ENCODE results near the gene HAPLN1.
"Not testable (repeated sequence)": the region's sequence is repeated elsewhere in the genome, so short reads cannot be mapped to it uniquely, and the experiment has no call there.

The HAPLN1 gene

DNA sequence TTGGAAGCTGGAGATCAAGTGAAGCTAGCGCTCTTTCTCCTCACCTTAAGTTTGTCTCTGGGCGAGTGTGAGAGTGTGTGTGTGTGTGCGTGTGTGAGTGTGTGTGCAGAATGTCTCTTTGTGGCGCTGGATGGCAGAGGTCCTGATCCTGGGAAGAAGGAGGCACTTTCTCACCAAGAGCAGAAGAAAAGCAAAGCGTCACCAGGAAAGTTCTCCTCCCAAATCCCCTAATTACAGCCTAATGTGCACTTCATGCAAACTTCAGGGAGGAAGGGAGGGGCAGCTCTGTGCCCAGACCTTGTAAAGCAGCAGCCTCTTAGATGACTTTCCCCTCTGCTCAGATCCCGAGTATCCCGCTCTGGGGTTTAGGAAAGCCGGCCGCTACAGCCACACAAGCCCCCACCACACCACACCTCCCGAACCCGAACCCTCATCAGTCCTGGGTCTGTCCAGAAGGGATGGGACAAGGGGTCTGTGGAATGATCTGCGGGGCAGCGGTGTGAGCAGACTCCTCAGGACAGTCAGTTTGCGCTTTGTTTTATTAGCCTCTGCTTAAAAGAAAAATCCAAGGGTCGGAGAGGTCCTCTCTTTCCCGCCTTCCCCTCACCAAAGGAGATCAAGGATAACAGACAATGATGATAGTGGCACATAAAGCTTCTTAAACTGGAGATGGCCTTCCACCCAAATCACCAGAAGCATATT is at the start of gene HAPLN1:
Gene HAPLN1, minus strand, starts transcription at position 20 of the 702 bp plus-strand sequence. CDS start 47,332 bp downstream, outside the sequence.
- H3K4me3 Mint-ChIP-seq = no peak within 1 kb of the TSS
- peaks cover 12% of the 10 kb centered on the region for H3K4me1 Mint-ChIP-seq (ENCODE audit: low read depth)
- H3K27ac Mint-ChIP-seq = no peak within 1 kb of the TSS
- no peaks in the 10 kb centered on the region for H3K36me3 Mint-ChIP-seq (ENCODE audit: low read depth)
- intact Hi-C loops (cut with micrococcal nuclease) = no loop called here
- peaks cover 54% of the 10 kb centered on the region for H3K27me3 Mint-ChIP-seq
- H3K9me3 Mint-ChIP-seq = no peaks in the 10 kb centered on the region

DNA sequence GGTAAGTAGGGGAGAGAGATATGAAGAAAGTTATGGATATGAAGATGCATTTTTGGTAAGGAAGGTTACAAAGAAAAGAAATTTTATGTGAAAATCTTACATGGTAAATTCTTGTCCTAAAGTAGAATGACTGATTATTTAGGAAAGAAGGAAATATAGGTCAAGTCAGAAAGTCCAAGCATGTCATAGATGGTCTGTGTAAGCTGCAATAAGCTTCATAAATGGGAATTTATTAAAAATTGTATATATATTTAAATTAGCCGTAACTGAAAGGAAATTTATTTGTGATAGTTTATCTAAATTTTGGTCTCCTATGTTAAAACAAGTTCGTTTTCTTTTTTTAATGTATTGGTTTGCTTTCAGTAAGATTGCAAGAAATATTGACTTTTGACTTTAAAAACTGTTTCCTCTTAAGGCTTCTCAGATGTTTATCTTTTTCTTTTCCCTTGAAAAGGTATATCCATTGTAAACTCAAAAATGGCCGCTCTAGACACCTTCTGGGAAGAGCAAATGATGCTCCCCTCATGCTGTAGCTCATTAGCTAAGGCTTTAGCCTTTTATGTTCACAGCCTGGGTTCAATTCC is 46.8 kb upstream of the HAPLN1 start:
- Mint-ChIP-seq H3K36me3 (ENCODE audit: low read depth) (no peaks in the 10 kb centered on the region), H3K4me1 (ENCODE audit: low read depth) (no peaks in the 10 kb centered on the region), H3K27ac (no peak overlapping the region), H3K4me3 (no peak overlapping the region), H3K27me3 (no peaks in the 10 kb centered on the region), H3K9me3 (peaks cover 29% of the 10 kb centered on the region)
- intact Hi-C loops (cut with micrococcal nuclease) = no loop called here

DNA sequence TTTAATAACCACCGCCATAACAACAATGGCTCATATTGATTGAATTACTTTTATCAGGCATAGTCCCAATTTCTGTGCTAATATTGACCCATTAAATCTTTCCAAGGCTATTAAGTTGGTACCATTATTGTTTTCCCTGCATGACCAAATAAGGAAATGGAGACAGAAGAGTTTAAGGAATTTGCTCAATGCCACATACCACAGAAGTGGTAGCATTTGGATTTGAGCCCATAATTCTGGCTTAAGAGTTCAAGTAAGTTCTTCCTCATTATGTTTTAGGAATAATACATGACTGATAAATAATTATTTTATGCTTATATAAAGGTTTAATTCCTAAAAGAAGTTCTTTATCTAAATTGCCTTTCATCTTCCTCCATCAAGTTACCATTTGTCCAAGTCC is 43.4 kb upstream of the HAPLN1 start:
- H3K36me3 Mint-ChIP-seq (ENCODE audit: low read depth) = no peaks in the 10 kb centered on the region
- peaks cover 29% of the 10 kb centered on the region for H3K9me3 Mint-ChIP-seq
- intact Hi-C loops (cut with micrococcal nuclease) = no loop called here
- no peak overlapping the region for H3K4me3 Mint-ChIP-seq
- H3K27me3 Mint-ChIP-seq = no peaks in the 10 kb centered on the region
- no peak overlapping the region for H3K27ac Mint-ChIP-seq
- no peaks in the 10 kb centered on the region for H3K4me1 Mint-ChIP-seq (ENCODE audit: low read depth)

DNA sequence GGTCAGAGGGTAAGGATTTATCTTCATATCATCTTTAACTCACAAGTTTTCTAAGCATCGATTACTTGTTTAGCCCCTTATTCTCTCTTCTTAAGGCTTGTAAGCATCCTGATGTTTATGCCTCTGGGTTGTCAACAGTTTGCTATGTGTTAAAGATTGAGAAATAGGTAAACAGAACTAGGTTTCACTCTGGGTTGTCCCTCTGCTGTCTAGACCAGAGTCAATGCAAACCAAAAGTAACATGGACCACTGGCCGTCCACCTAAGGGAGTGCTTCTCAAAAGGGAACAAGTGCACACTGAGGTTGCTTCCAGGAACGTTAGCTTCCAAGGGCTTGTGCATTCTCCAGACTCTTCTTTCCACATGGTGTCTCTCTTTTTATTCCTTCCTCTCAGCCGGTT is 39.9 kb upstream of the HAPLN1 start:
- Mint-ChIP-seq H3K4me3 (no peak overlapping the region), H3K9me3 (peaks cover under 1% of the 10 kb centered on the region), H3K27ac (no peak overlapping the region), H3K27me3 (no peaks in the 10 kb centered on the region), H3K36me3 (ENCODE audit: low read depth) (no peaks in the 10 kb centered on the region), H3K4me1 (ENCODE audit: low read depth) (no peaks in the 10 kb centered on the region)
- intact Hi-C loops (cut with micrococcal nuclease) = no loop called here

DNA sequence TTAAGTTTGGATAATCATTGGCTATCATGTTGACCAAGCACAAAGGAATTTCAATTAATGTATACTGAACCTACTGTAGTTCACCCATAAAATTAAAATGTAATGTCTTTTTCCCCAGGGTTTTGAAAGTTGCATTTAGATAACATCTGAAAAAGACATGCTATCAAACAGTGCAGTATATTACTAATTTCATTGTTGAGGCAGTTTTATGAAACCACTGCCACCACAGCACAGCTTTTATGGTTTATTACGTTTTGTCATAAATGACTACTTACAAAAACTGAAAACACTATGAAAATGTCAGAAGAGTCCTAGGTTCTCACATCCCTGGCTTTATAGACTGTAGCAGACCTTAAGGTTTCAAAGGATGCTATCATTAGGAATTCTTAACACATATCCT is 32.0 kb upstream of the HAPLN1 start:
- Mint-ChIP-seq H3K4me3 (no peak overlapping the region), H3K36me3 (ENCODE audit: low read depth) (no peaks in the 10 kb centered on the region), H3K27ac (no peak overlapping the region), H3K9me3 (peaks cover 14% of the 10 kb centered on the region), H3K27me3 (no peaks in the 10 kb centered on the region), H3K4me1 (ENCODE audit: low read depth) (peaks cover 19% of the 10 kb centered on the region)
- intact Hi-C loops (cut with micrococcal nuclease) = no loop called here

DNA sequence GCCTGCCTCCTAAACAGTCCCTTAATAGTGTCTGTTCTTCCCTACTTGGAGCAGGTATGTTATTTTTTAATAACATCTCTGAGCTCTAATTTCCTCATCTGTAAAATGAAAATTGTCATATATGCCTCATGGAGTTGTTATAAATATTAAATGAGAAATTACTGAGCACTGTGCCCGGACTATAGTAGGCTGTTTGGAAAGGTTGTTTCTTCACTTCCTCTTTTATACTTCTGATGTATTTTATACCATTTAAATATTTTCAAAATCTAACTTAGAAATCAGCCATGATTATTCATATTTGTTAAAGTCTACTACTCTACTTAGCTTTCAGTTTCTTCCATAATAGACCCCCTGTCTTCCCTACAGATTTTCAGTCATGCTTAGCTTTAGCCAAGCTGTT is 30.5 kb upstream of the HAPLN1 start:
- intact Hi-C loops (cut with micrococcal nuclease) = no loop called here
- no peaks in the 10 kb centered on the region for H3K36me3 Mint-ChIP-seq (ENCODE audit: low read depth)
- no peak overlapping the region for H3K27ac Mint-ChIP-seq
- H3K9me3 Mint-ChIP-seq = peaks cover 28% of the 10 kb centered on the region
- no peaks in the 10 kb centered on the region for H3K27me3 Mint-ChIP-seq
- peaks cover 19% of the 10 kb centered on the region for H3K4me1 Mint-ChIP-seq (ENCODE audit: low read depth)
- no peak overlapping the region for H3K4me3 Mint-ChIP-seq

DNA sequence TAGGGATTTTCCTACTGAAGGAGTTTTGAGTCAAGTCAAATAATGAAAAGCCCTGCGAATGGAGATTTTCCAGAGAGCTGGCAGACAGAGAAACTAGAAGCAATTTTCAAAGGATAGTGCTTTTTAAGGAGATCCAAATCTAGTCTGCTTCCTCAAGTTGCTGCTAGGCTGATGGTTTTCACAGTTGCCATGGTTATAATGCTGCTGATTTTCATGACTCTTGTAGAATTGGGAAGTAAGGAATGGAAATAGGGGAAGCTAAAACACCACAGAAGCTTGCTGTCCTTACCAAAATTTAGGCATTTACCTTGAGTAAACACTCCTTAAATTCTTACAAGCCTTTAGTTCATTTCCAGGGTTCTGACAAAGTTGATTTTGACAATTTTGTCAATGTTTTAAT is 30.1 kb upstream of the HAPLN1 start:
- Mint-ChIP-seq H3K27me3 (no peaks in the 10 kb centered on the region), H3K9me3 (peaks cover 29% of the 10 kb centered on the region), H3K27ac (no peak overlapping the region), H3K4me1 (ENCODE audit: low read depth) (peaks cover 19% of the 10 kb centered on the region), H3K4me3 (no peak overlapping the region), H3K36me3 (ENCODE audit: low read depth) (no peaks in the 10 kb centered on the region)
- intact Hi-C loops (cut with micrococcal nuclease) = no loop called here

DNA sequence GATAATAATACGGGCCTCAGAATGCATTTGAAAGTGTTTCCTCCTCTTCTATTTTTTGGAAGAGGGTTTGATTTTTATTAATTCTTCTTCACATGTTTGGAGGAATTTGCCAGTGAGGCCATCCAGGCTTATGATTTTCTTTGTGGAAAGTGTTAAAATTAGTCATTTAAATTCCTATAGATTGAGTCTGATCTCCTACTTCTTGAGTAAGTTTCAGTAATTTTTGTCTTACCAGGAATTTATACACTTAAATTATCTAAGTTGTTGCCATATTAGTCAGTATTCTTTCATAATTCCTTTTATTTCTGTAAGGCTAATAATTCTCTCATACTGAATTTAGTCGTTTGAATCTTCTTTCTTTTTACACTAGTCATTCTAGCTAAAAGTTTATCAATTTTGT is 25.2 kb upstream of the HAPLN1 start:
- H3K27ac Mint-ChIP-seq = no peak overlapping the region
- peaks cover 29% of the 10 kb centered on the region for H3K9me3 Mint-ChIP-seq
- no peaks in the 10 kb centered on the region for H3K36me3 Mint-ChIP-seq (ENCODE audit: low read depth)
- peaks cover 17% of the 10 kb centered on the region for H3K4me1 Mint-ChIP-seq (ENCODE audit: low read depth)
- H3K27me3 Mint-ChIP-seq = no peaks in the 10 kb centered on the region
- H3K4me3 Mint-ChIP-seq = no peak overlapping the region
- intact Hi-C loops (cut with micrococcal nuclease) = no loop called here

DNA sequence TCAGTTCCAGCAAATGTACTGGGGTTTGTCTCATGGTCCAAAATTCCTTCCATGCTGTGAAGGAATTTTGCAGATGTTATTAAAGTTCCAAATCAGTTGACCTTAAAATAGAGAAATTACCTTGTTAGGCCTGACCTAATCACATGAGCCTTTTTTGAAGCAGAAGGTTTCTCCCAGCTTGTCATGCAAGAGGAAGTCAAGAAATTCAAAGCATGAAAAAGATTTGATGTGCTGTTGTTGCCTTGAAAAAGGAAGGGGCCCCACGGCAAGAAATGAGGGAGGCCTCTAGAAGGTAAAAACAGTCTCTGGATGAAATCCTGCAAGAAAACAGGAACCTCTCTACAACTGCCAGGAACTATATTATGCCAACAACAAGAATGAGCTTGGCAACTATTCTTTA is 24.2 kb upstream of the HAPLN1 start:
- intact Hi-C loops (cut with micrococcal nuclease) = no loop called here
- Mint-ChIP-seq H3K27ac (no peak overlapping the region), H3K4me1 (ENCODE audit: low read depth) (peaks cover 10% of the 10 kb centered on the region), H3K27me3 (no peaks in the 10 kb centered on the region), H3K9me3 (peaks cover 26% of the 10 kb centered on the region), H3K36me3 (ENCODE audit: low read depth) (no peaks in the 10 kb centered on the region), H3K4me3 (no peak overlapping the region)

DNA sequence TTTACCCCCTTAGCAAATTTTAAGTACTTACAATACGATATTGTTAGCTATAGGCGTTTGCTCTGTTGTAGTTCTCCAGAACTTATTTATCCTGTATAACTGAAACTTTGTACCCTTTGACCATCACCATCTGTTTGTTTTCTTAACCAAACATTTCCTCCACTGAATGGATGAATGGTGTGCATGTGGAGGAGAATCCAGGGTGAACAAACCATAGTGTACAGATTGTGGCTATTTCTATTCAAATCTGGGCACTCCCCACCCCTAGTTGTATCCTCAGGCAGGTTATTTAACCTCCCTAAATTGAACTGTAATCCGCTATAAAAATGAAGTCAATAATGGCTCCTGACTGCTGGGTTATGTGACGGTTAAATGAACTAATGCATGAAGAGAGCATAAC is 21.4 kb upstream of the HAPLN1 start:
- peaks cover 11% of the 10 kb centered on the region for H3K9me3 Mint-ChIP-seq
- H3K27ac Mint-ChIP-seq = no peak overlapping the region

DNA sequence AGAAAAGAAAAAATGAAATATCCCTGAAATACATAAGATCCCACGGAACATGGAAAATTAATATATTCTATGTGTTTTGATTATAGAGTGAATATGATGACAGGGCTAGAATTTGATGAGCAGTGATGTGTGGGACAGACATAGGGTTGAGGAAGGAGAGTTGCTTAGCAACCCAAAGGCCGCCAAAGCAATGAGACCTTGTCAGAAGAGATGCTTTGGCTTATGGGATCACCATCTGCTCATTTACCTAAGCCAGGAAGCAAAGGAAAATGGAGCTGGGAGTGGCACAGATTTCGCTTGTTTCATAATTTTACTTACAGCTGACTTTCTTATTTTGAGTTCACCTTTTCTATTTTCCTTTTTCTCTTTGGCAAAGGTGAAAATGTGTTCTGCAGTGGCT is 20.9 kb upstream of the HAPLN1 start:
- no peaks in the 10 kb centered on the region for H3K36me3 Mint-ChIP-seq (ENCODE audit: low read depth)
- H3K4me1 Mint-ChIP-seq (ENCODE audit: low read depth) = peaks cover 7% of the 10 kb centered on the region
- peaks cover 5% of the 10 kb centered on the region for H3K9me3 Mint-ChIP-seq
- no peaks in the 10 kb centered on the region for H3K27me3 Mint-ChIP-seq
- H3K4me3 Mint-ChIP-seq = no peak overlapping the region
- no peak overlapping the region for H3K27ac Mint-ChIP-seq
- intact Hi-C loops (cut with micrococcal nuclease) = no loop called here

More for the DNA sequence above, 21.4 kb upstream of the HAPLN1 start:
- Mint-ChIP-seq H3K27me3 (no peaks in the 10 kb centered on the region), H3K4me1 (ENCODE audit: low read depth) (peaks cover 7% of the 10 kb centered on the region), H3K4me3 (no peak overlapping the region), H3K36me3 (ENCODE audit: low read depth) (no peaks in the 10 kb centered on the region)
- intact Hi-C loops (cut with micrococcal nuclease) = no loop called here

DNA sequence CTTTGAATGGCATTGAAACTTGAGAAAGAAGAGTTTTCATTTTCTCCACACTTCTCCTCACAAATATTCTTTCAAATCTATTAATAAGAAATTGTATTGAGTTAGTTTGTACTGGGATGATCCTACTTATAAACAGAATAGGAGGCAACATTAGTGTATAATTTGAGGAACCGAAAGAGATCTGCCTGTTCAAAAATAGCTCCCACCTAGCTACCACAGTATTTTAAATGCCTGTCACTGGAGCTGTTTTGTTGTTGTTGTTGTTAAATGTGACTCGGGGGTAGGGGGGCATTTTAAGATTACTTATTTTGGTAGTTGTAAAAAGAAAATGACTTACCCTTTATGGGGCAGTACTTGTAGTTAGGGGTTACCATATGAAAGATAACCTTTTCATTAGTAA is 20.1 kb upstream of the HAPLN1 start:
- Mint-ChIP-seq H3K4me3 (no peak overlapping the region), H3K9me3 (no peaks in the 10 kb centered on the region), H3K27ac (no peak overlapping the region), H3K27me3 (no peaks in the 10 kb centered on the region), H3K4me1 (ENCODE audit: low read depth) (peaks cover 7% of the 10 kb centered on the region), H3K36me3 (ENCODE audit: low read depth) (no peaks in the 10 kb centered on the region)
- intact Hi-C loops (cut with micrococcal nuclease) = no loop called here

DNA sequence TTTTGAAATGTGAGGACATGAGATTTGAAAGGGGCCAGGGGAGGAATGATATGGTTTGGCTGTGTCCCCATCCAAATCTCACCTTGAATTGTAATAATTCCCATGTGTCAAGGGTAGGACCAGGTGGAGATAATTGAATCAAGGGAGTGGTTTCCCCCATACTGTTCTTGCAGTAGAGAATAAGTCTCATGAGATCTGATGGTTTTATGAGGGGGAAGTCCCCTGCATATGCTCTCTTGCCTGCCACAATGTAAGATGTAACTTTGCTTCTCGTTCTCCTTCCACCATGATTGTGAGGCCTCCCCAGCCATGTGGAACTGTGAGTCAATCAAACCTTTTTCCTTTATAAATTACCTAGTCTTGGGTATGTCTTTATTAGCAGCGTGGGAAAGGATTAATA is 15.5 kb upstream of the HAPLN1 start:
- not testable (repeated sequence) for H3K27ac Mint-ChIP-seq; H3K4me1 Mint-ChIP-seq (ENCODE audit: low read depth); H3K27me3 Mint-ChIP-seq

DNA sequence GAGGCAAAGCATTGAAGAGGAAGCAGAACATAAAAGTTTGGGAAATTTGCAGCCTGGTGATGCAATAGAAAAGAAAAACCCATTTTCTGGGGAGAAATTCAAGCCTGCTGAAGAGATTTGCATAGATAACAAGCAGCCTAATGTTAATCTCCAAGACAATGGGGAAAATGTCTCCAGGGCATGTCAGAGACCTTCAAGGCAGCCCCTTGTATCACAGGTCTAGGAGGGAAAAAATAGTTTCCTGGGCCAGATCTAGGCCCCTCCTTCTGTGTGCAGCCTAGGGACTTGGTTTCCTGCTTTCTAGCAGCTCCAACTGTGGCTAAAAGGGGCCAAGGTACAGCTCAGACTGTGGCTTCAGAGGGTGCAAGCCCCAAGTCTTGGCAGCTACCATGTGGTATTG is 14.4 kb upstream of the HAPLN1 start:
- H3K36me3 Mint-ChIP-seq (ENCODE audit: low read depth); intact Hi-C loops (cut with micrococcal nuclease); H3K27ac Mint-ChIP-seq; H3K27me3 Mint-ChIP-seq; H3K4me3 Mint-ChIP-seq; H3K4me1 Mint-ChIP-seq (ENCODE audit: low read depth); H3K9me3 Mint-ChIP-seq: not testable (repeated sequence)

More for the DNA sequence above, 15.5 kb upstream of the HAPLN1 start:
- intact Hi-C loops (cut with micrococcal nuclease); H3K4me3 Mint-ChIP-seq; H3K9me3 Mint-ChIP-seq; H3K36me3 Mint-ChIP-seq (ENCODE audit: low read depth): not testable (repeated sequence)

DNA sequence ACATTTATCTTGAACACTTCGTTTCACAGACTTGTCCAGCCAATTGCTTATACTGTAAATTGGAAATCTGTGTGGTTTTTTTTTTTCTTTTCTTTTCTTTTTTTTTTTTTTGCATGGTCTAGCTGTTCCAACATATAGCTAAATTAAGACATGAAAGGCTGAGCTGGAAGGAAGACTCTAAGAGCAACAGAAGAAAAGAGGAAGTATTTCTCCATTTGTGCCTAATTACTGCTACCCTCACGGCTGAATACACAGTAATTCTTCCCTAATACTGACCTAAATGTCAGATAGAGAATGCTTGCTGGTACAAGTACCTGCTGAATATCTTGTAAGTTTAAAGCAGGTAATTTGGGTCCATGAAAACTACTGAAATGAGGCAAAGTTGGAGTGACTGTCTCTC is 11.0 kb upstream of the HAPLN1 start:
- Mint-ChIP-seq H3K4me3 (no peak overlapping the region), H3K36me3 (ENCODE audit: low read depth) (no peaks in the 10 kb centered on the region), H3K4me1 (ENCODE audit: low read depth) (no peaks in the 10 kb centered on the region), H3K9me3 (no peaks in the 10 kb centered on the region), H3K27ac (no peak overlapping the region), H3K27me3 (no peaks in the 10 kb centered on the region)
- intact Hi-C loops (cut with micrococcal nuclease) = no loop called here

Data from dendritic cell treated with granulocyte-macrophage colony-stimulating factor and Interleukin-4, amounts not matched to agents 40 ng/mL and 50 ng/mL, for 4 days (primary cell).